ENCODE measurements around the gene TMEM40. TPM values are rescaled to one million over a fixed set of nuclear protein-coding genes. Genes with fewer than 3 reads are reported as not detected.

Gene TMEM40
- total RNA-seq, 3 donors from 2014 or later (not counting 1 experiment from before 2014, with no cell fraction given) = 5.3 to 6.5 TPM; not detected in 1

GRCh38 chr3:12689997-12690711 lies 68.9 kb downstream of the TMEM40 start:
- H3K4me1 Mint-ChIP-seq = no peaks in the 10 kb centered on the region
- H3K9me3 Mint-ChIP-seq = no peaks in the 10 kb centered on the region
- no peaks in the 10 kb centered on the region for H3K36me3 Mint-ChIP-seq
- Histone ChIP-seq H3K27me3 (ENCODE audit: control insufficient read depth, insufficient read depth, low read length) (no peaks in the 10 kb centered on the region), H3K4me3 (ENCODE audit: low read length) (no peak overlapping the region), H3K27ac (ENCODE audit: low read length) (no peak overlapping the region), H3K36me3 (ENCODE audit: control insufficient read depth, insufficient read depth, low read length) (no peaks in the 10 kb centered on the region), H3K9me3 (ENCODE audit: control insufficient read depth, insufficient read depth, low read length) (no peaks in the 10 kb centered on the region), H3K4me1 (ENCODE audit: control insufficient read depth, insufficient read depth, low read length) (no peaks in the 10 kb centered on the region)
- DNase-seq = no peak
- H3K27ac Mint-ChIP-seq = no peak overlapping the region
- peaks cover 5 to 6% of the 10 kb centered on the region in 2 donors for H3K27me3 Mint-ChIP-seq (ENCODE audit: low read depth in 2 of 2)
- no peak for ATAC-seq
- 90% methylated on average over 9 of the region's 11 CpGs for WGBS (ENCODE audit: insufficient coverage)
- H3K4me3 Mint-ChIP-seq = no peak overlapping the region
- intact Hi-C loops (cut with micrococcal nuclease) = no loop called here
- TF ChIP-seq CTCF (IDR thresholded peaks at IDR 0.05) = no peak

GRCh38 chr3:12687948-12688347 lies 71.1 kb downstream of the TMEM40 start:
- Histone ChIP-seq H3K4me3 (ENCODE audit: low read length) (no peak overlapping the region), H3K27me3 (ENCODE audit: control insufficient read depth, insufficient read depth, low read length) (no peaks in the 10 kb centered on the region), H3K4me1 (ENCODE audit: control insufficient read depth, insufficient read depth, low read length) (no peaks in the 10 kb centered on the region), H3K9me3 (ENCODE audit: control insufficient read depth, insufficient read depth, low read length) (no peaks in the 10 kb centered on the region), H3K27ac (ENCODE audit: low read length) (no peak overlapping the region), H3K36me3 (ENCODE audit: control insufficient read depth, insufficient read depth, low read length) (no peaks in the 10 kb centered on the region)
- Mint-ChIP-seq H3K27ac (no peak overlapping the region), H3K27me3 (ENCODE audit: low read depth in 2 of 2) (peaks cover 5 to 6% of the 10 kb centered on the region in 2 donors), H3K4me1 (no peaks in the 10 kb centered on the region), H3K36me3 (no peaks in the 10 kb centered on the region), H3K9me3 (no peaks in the 10 kb centered on the region), H3K4me3 (no peak overlapping the region)
- DNase-seq = no peak
- no peak for ATAC-seq
- no peak for TF ChIP-seq CTCF (IDR thresholded peaks at IDR 0.05)
- intact Hi-C loops (cut with micrococcal nuclease) = no loop called here
- 78% methylated on average over 4 of the region's 4 CpGs for WGBS (ENCODE audit: insufficient coverage)

- no peak overlapping the region for H3K27ac Mint-ChIP-seq
- Histone ChIP-seq H3K4me3 (ENCODE audit: low read length) (no peak overlapping the region), H3K4me1 (ENCODE audit: control insufficient read depth, insufficient read depth, low read length) (no peaks in the 10 kb centered on the region), H3K27ac (ENCODE audit: low read length) (no peak overlapping the region), H3K27me3 (ENCODE audit: control insufficient read depth, insufficient read depth, low read length) (no peaks in the 10 kb centered on the region), H3K36me3 (ENCODE audit: control insufficient read depth, insufficient read depth, low read length) (no peaks in the 10 kb centered on the region), H3K9me3 (ENCODE audit: control insufficient read depth, insufficient read depth, low read length) (no peaks in the 10 kb centered on the region)
- DNase-seq (no peak), ATAC-seq (no peak)
- TF ChIP-seq CTCF (IDR thresholded peaks at IDR 0.05) = no peak
- H3K36me3 Mint-ChIP-seq = no peaks in the 10 kb centered on the region
- peaks cover 5 to 6% of the 10 kb centered on the region in 2 donors for H3K27me3 Mint-ChIP-seq (ENCODE audit: low read depth in 2 of 2)
- intact Hi-C loops (cut with micrococcal nuclease) = no loop called here
- no peaks in the 10 kb centered on the region for H3K9me3 Mint-ChIP-seq
- H3K4me1 Mint-ChIP-seq = peaks cover 3 to 10% of the 10 kb centered on the region in 2 donors
- H3K4me3 Mint-ChIP-seq = no peak overlapping the region
- WGBS (ENCODE audit: insufficient coverage) = 92% methylated on average over 3 of the region's 3 CpGs
These were observed 73.0 kb downstream of the TMEM40 start for GRCh38 chr3:12686096-12686495.

Other genes starting within 250 kb of the TMEM40 start
- gene MKRN2OS, start 213.8 kb downstream of the TMEM40 start, total RNA-seq = not detected
- gene MKRN2, start 202.2 kb downstream of the TMEM40 start, total RNA-seq = 10 to 100 TPM; 23.9 to 31.7 (median 29.4) TPM
- 100 to 1,000 TPM; 142 to 168 (median 156) TPM for gene RAF1, start 95.1 kb downstream of the TMEM40 start, total RNA-seq
- gene CAND2, start 37.4 kb upstream of the TMEM40 start, total RNA-seq = 1 to 10 TPM in 2 of 3 donors, under 1 TPM in 1; 0.52 to 1.3 (median 1.2) TPM
- 1,000 to 10,000 TPM; 1,034 to 1,328 (median 1,277) TPM for gene RPL32, start 82.3 kb upstream of the TMEM40 start, total RNA-seq